GM12878 (cell line): ENCODE data around the gene UAP1. TPM values are rescaled to one million over a fixed set of nuclear protein-coding genes. Genes with fewer than 3 reads are reported as not detected.

ENCODE experiments used
- ATAC-seq: fragments of 200-7000 bp; cut with Tn5 transposase; 3 replicates; pipeline ENCODE4 v1.9.1; 2020; ENCODE audit warnings: mild to moderate bottlenecking, moderate library complexity
- BruUV-seq: library from RNA; stranded (reverse); fragments of 400-500 nt; replicated peaks from 2 replicates; lab custom pipeline; 2021; lab: Mats Ljungman, UMichigan
- CTCF ChIA-PET: fragments of 300-600 bp; sonication (Branson Sonifier 250); formaldehyde crosslinking; extraction: SDS; loops from one replicate; lab custom pipeline; 2021; ENCODE audit warnings: inconsistent platforms; lab: Yijun Ruan, JAX
- POLR2A ChIA-PET: fragments of 350-600 bp; formaldehyde crosslinking; extraction: SDS; loops from one replicate; lab custom pipeline; 2021; ENCODE audit warnings: inconsistent platforms; lab: Charles Lee
- RAD21 ChIA-PET: fragments of 300-600 bp; sonication (Branson Sonifier 250); formaldehyde crosslinking; loops from one replicate; lab custom pipeline; 2023; ENCODE audit warnings: antibody characterized with exemption; ENCODE audit not compliant: unreplicated experiment; lab: Charles Lee
- SMC1A ChIA-PET: fragments of 300-600 bp; sonication (Branson Sonifier 250); formaldehyde crosslinking; loops from one replicate; lab custom pipeline; 2023; ENCODE audit not compliant: unreplicated experiment, uncharacterized antibody; lab: Charles Lee
- DNase-seq: peaks from one replicate; pipeline ENCODE4 v3.0.0-alpha.2; 2011; ENCODE audit warnings: low read depth, low spot score
- FAIRE-seq: peaks from 3 replicates; lab custom pipeline; 2011; peaks lifted over from hg19 to GRCh38; lab: Jason Lieb, UNC
- H2AFZ ChIP-seq: 2 replicates; pipeline ENCODE4 v1.6.0; 2011; ENCODE audit warnings: low read depth, low read length, control low read depth; ENCODE audit not compliant: control insufficient read depth
- H3K27ac ChIP-seq: 2 replicates; pipeline ENCODE4 v1.5.1; 2011; ENCODE audit warnings: control low read depth; ENCODE audit not compliant: control insufficient read depth, insufficient read depth
- H3K27me3 ChIP-seq, 2 experiments: replicated peaks in 1 of 2; 2 replicates each; pipeline versions ENCODE4 v1.6.0 to v1.6.1; 2011; ENCODE audit warnings: low read length in 1 of 2; ENCODE audit not compliant: control insufficient read depth in 2 of 2, insufficient read depth in 2 of 2
- H3K36me3 ChIP-seq, 2 experiments: 2 replicates each; pipeline ENCODE4 v1.5.1; 2011; ENCODE audit warnings: low read length in 1 of 2; ENCODE audit not compliant: control insufficient read depth in 2 of 2, insufficient read depth in 2 of 2
- H3K4me1 ChIP-seq: 2 replicates; pipeline ENCODE4 v1.6.1; 2011; ENCODE audit warnings: mild to moderate bottlenecking, low read length, moderate library complexity, mixed read lengths; ENCODE audit not compliant: control insufficient read depth, insufficient read depth
- H3K4me2 ChIP-seq: 2 replicates; pipeline ENCODE4 v1.6.0; 2011; ENCODE audit warnings: control low read depth; ENCODE audit not compliant: control insufficient read depth, insufficient read depth
- H3K4me3 ChIP-seq: fragments of 200-600 bp; sonication (generic); 2 replicates; pipeline ENCODE4 v1.5.1; 2016
- H3K79me2 ChIP-seq: 2 replicates; pipeline ENCODE4 v1.6.0; 2011; ENCODE audit warnings: low read length; ENCODE audit not compliant: control insufficient read depth, insufficient read depth
- H3K9ac ChIP-seq: 2 replicates; pipeline ENCODE4 v1.8.0; 2011; ENCODE audit warnings: low read length, control low read depth, mixed read lengths; ENCODE audit not compliant: control insufficient read depth, insufficient read depth
- H3K9me3 ChIP-seq: replicated peaks from 3 replicates; pipeline ENCODE4 v1.5.1; 2011; ENCODE audit warnings: mild to moderate bottlenecking, low read length; ENCODE audit not compliant: control insufficient read depth, insufficient read depth
- H4K20me1 ChIP-seq: 2 replicates; pipeline ENCODE4 v1.6.0; 2011; ENCODE audit not compliant: control insufficient read depth, insufficient read depth
- BMI1 ChIP-seq: fragments of 450-650 bp; IDR thresholded peaks from 2 replicates; pipeline ENCODE4 v1.6.1; 2016; ENCODE audit warnings: mild to moderate bottlenecking, moderate library complexity, borderline replicate concordance
- GATAD2B ChIP-seq: fragments of 450-650 bp; conservative IDR thresholded peaks from 2 replicates; pipeline ENCODE4 v1.6.1; 2017; ENCODE audit warnings: low read depth, mild to moderate bottlenecking, moderate library complexity
- whole genome bisulfite sequencing: methylation state at CpG from one replicate; pipeline ENCODE4 v1.1.6; 2016; ENCODE audit warnings: low lambda C conversion rate; ENCODE audit not compliant: insufficient replicate concordance, insufficient coverage; ENCODE audit errors: missing lambda C conversion rate; 5-methylcytosine and 5-hydroxymethylcytosine counted together
- in situ Hi-C: fragments of 300-500 bp; cut with MboI; formaldehyde crosslinking; loops from 9 replicates; pipeline ENCODE4 v1.14.3; 2018; ENCODE audit warnings: mixed read lengths
- intact Hi-C: fragments of 100-400 bp; cut with micrococcal nuclease; formaldehyde crosslinking; loops from one replicate; pipeline ENCODE4 v1.14.2; 2022; ENCODE audit not compliant: unreplicated experiment
- polyA plus RNA-seq, 11 experiments: library from polyadenylated mRNA; depleted of rRNA in 4 of 11; unstranded in 6 of 11; stranded (reverse) in 5 of 11; fragments of >200 nt; fragmentation: Nextera tagmentation in 4 of 11; fragmentation: Illumina TruSeq in 1 of 11; extraction: Ambion mirVana in 4 of 11; extraction: Trizol in 1 of 11; gene quantifications; 1 replicate in 1 of 11; 2 replicates in 10 of 11; pipeline versions ENCODE4 v1.2.1 to v1.2.3, GENCODE V29; 2011 to 2016; ENCODE audit warnings: inconsistent platforms in 2 of 11, missing spikeins in 2 of 11, low read depth in 1 of 11
- small RNA-seq: library from RNA; depleted of rRNA; stranded (forward); fragments of <200 nt; gene quantifications from one replicate; pipeline ENCODE3, GENCODE V24; 2014
- total RNA-seq, 4 experiments: library from RNA; depleted of rRNA in 3 of 4; stranded (reverse); fragments of >200 nt in 3 of 4; fragmentation: Illumina TruSeq in 1 of 4; extraction: Trizol in 1 of 4; gene quantifications; 2 replicates each; pipeline versions ENCODE4 v1.2.1 to v1.2.3, GENCODE V29; 2013 to 2021
- TF ChIP-seq, protein P1 (sequence below): IDR thresholded peaks from 2 replicates; pipeline ENCODE4 v1.6.1; 2012; ENCODE audit warnings: improper control_type of control experiment, low read depth, low read length; ENCODE audit not compliant: insufficient replicate concordance

UAP1 gene
- total and polyA plus RNA-seq, 10 of the 15 experiments (the other 5 are each of a cell fraction or from before 2014, with no cell fraction given): 19.2 to 43.0 (median 30.7) TPM

DNA sequence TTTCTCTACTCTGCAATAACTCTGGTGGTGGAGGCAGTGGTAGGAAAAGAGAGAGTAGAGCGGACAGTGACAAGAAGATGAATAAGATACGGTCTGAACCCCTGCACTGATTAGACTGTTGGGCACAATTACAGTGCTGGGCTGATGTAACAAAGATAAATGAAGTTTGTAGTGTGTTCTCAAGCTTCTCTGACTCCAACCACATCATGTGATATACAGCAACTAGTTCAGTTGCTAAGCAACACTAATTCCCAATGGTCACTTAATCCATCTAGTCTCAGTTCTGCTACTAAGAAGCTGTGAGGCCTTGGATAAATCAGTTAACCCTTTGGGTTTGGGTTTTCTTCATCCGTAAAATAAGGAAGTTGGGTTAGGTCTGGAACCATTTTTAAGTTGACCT, 88.1 kb downstream of the UAP1 start:
- no TSS peak for BruUV-seq
- no peaks in the 10 kb centered on the region for H3K79me2 ChIP-seq
- ATAC-seq: no peak
- H2AFZ ChIP-seq: no peak overlapping the region
- H4K20me1 ChIP-seq: no peaks in the 10 kb centered on the region
- no peak overlapping the region for H3K4me2 ChIP-seq
- no peaks in the 10 kb centered on the region for H3K9me3 ChIP-seq
- WGBS: 64% methylated on average over 3 of the region's 3 CpGs
- FAIRE-seq: no peak
- no peak overlapping the region for H3K9ac ChIP-seq
- H3K27ac ChIP-seq: no peak overlapping the region
- ChIA-PET CTCF (interaction anchor here (0.6 to 1.5 kb wide), 2 partner anchors 9 to 227 kb away, joined by 3 to 4 read pairs; no protein-coding TSS in a partner anchor), POLR2A (interaction anchor here (1.1 kb wide), 1 partner anchor 17 kb away, joined by 4 read pairs; no protein-coding TSS in a partner anchor), SMC1A (interaction anchor here (0.7 to 1.4 kb wide), 5 partner anchors 12 to 36 kb away, joined by 3 to 5 read pairs (median 3); partner anchors contain the start of gene DDR2), RAD21 (interaction anchor here (1.0 kb wide), 1 partner anchor 50 kb away, joined by 3 read pairs; no protein-coding TSS in a partner anchor)
- no peaks in the 10 kb centered on the region for H3K4me1 ChIP-seq
- TF ChIP-seq BMI1 (peak; percentile 66), GATAD2B (no peak)
- TF ChIP-seq, protein P1, sequence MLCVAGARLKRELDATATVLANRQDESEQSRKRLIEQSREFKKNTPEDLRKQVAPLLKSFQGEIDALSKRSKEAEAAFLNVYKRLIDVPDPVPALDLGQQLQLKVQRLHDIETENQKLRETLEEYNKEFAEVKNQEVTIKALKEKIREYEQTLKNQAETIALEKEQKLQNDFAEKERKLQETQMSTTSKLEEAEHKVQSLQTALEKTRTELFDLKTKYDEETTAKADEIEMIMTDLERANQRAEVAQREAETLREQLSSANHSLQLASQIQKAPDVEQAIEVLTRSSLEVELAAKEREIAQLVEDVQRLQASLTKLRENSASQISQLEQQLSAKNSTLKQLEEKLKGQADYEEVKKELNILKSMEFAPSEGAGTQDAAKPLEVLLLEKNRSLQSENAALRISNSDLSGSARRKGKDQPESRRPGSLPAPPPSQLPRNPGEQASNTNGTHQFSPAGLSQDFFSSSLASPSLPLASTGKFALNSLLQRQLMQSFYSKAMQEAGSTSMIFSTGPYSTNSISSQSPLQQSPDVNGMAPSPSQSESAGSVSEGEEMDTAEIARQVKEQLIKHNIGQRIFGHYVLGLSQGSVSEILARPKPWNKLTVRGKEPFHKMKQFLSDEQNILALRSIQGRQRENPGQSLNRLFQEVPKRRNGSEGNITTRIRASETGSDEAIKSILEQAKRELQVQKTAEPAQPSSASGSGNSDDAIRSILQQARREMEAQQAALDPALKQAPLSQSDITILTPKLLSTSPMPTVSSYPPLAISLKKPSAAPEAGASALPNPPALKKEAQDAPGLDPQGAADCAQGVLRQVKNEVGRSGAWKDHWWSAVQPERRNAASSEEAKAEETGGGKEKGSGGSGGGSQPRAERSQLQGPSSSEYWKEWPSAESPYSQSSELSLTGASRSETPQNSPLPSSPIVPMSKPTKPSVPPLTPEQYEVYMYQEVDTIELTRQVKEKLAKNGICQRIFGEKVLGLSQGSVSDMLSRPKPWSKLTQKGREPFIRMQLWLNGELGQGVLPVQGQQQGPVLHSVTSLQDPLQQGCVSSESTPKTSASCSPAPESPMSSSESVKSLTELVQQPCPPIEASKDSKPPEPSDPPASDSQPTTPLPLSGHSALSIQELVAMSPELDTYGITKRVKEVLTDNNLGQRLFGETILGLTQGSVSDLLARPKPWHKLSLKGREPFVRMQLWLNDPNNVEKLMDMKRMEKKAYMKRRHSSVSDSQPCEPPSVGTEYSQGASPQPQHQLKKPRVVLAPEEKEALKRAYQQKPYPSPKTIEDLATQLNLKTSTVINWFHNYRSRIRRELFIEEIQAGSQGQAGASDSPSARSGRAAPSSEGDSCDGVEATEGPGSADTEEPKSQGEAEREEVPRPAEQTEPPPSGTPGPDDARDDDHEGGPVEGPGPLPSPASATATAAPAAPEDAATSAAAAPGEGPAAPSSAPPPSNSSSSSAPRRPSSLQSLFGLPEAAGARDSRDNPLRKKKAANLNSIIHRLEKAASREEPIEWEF: no peak
- H3K4me3 ChIP-seq: no peak overlapping the region
- no peak for DNase-seq
- no peaks in the 10 kb centered on the region for H3K36me3 ChIP-seq
- intact Hi-C loops: no loop called here
- no peaks in the 10 kb centered on the region for H3K27me3 ChIP-seq
- in situ Hi-C loops: no loop called here

Small RNA genes lying within 50 kb of the gene (small RNA-seq; reads per million reads assigned to genes)
- not detected for gene UQCRBP2

Other genes with a start within 250 kb of the UAP1 start
- not detected in 2 replicates for gene SPATA46, start 184.9 kb upstream of the UAP1 start, total RNA-seq (2014; rRNA removed)
- not detected in 2 replicates for gene SPATA46, start 184.9 kb upstream of the UAP1 start, total RNA-seq (2014; rRNA removed; fragmentation: Illumina TruSeq; extraction: Trizol)
- gene SPATA46, start 184.9 kb upstream of the UAP1 start, total RNA-seq (2021): not detected in 2 replicates
- gene SPATA46, start 184.9 kb upstream of the UAP1 start, polyA plus RNA-seq (2011; rRNA removed): not detected in 2 replicates
- gene SPATA46, start 184.9 kb upstream of the UAP1 start, polyA plus RNA-seq (2014; fragmentation: Illumina TruSeq; extraction: Trizol): not detected in 2 replicates
- gene SPATA46, start 184.9 kb upstream of the UAP1 start, polyA plus RNA-seq (2014; fragmentation: Nextera tagmentation; extraction: Ambion mirVana): not detected
- not detected in 2 replicates for gene SPATA46, start 184.9 kb upstream of the UAP1 start, polyA plus RNA-seq (2014; rRNA removed)
- not detected for gene SPATA46, start 184.9 kb upstream of the UAP1 start, polyA plus RNA-seq (2016; fragmentation: Nextera tagmentation; extraction: Ambion mirVana)
- gene C1orf226, start 180.0 kb upstream of the UAP1 start, total RNA-seq (2014; rRNA removed): not detected in 2 replicates
- gene C1orf226, start 180.0 kb upstream of the UAP1 start, total RNA-seq (2014; rRNA removed; fragmentation: Illumina TruSeq; extraction: Trizol): not detected in 2 replicates
- gene C1orf226, start 180.0 kb upstream of the UAP1 start, total RNA-seq (2021): not detected in 2 replicates
- not detected in 2 replicates for gene C1orf226, start 180.0 kb upstream of the UAP1 start, polyA plus RNA-seq (2011; rRNA removed)
- not detected in 2 replicates for gene C1orf226, start 180.0 kb upstream of the UAP1 start, polyA plus RNA-seq (2014; fragmentation: Illumina TruSeq; extraction: Trizol)
- gene C1orf226, start 180.0 kb upstream of the UAP1 start, polyA plus RNA-seq (2014; fragmentation: Nextera tagmentation; extraction: Ambion mirVana): not detected
- not detected in 2 replicates for gene C1orf226, start 180.0 kb upstream of the UAP1 start, polyA plus RNA-seq (2014; rRNA removed)
- gene C1orf226, start 180.0 kb upstream of the UAP1 start, polyA plus RNA-seq (2016; fragmentation: Nextera tagmentation; extraction: Ambion mirVana): not detected
- gene SH2D1B, start 149.6 kb upstream of the UAP1 start, total RNA-seq (2014; rRNA removed): not detected in 2 replicates
- gene SH2D1B, start 149.6 kb upstream of the UAP1 start, total RNA-seq (2014; rRNA removed; fragmentation: Illumina TruSeq; extraction: Trizol): not detected in 2 replicates
- gene SH2D1B, start 149.6 kb upstream of the UAP1 start, total RNA-seq (2021): not detected in 2 replicates
- 0.18 and 0.20 TPM in 2 replicates for gene SH2D1B, start 149.6 kb upstream of the UAP1 start, polyA plus RNA-seq (2011; rRNA removed)
- gene SH2D1B, start 149.6 kb upstream of the UAP1 start, polyA plus RNA-seq (2014; fragmentation: Illumina TruSeq; extraction: Trizol): 0.08 TPM in 1 of 2 replicates, not detected in the other
- not detected for gene SH2D1B, start 149.6 kb upstream of the UAP1 start, polyA plus RNA-seq (2014; fragmentation: Nextera tagmentation; extraction: Ambion mirVana)
- not detected in 2 replicates for gene SH2D1B, start 149.6 kb upstream of the UAP1 start, polyA plus RNA-seq (2014; rRNA removed)
- gene SH2D1B, start 149.6 kb upstream of the UAP1 start, polyA plus RNA-seq (2016; fragmentation: Nextera tagmentation; extraction: Ambion mirVana): not detected
- gene UHMK1, start 63.9 kb upstream of the UAP1 start, total RNA-seq (2014; rRNA removed): 37.2 and 48.3 TPM in 2 replicates
- gene UHMK1, start 63.9 kb upstream of the UAP1 start, total RNA-seq (2014; rRNA removed; fragmentation: Illumina TruSeq; extraction: Trizol): 42.4 and 43.3 TPM in 2 replicates
- 30.3 and 31.8 TPM in 2 replicates for gene UHMK1, start 63.9 kb upstream of the UAP1 start, total RNA-seq (2021)
- 52.7 and 83.5 TPM in 2 replicates for gene UHMK1, start 63.9 kb upstream of the UAP1 start, polyA plus RNA-seq (2011; rRNA removed)
- gene UHMK1, start 63.9 kb upstream of the UAP1 start, polyA plus RNA-seq (2014; fragmentation: Illumina TruSeq; extraction: Trizol): 28.2 and 36.4 TPM in 2 replicates
- 10 to 100 TPM in 1 of 2 experiments, 1 to 10 TPM in 1; 5.7 to 12.9 TPM for gene UHMK1, start 63.9 kb upstream of the UAP1 start, polyA plus RNA-seq (2014; fragmentation: Nextera tagmentation; extraction: Ambion mirVana)
- 16.4 and 18.9 TPM in 2 replicates for gene UHMK1, start 63.9 kb upstream of the UAP1 start, polyA plus RNA-seq (2014; rRNA removed)
- 10 to 100 TPM; 20.0 to 28.4 TPM for gene UHMK1, start 63.9 kb upstream of the UAP1 start, polyA plus RNA-seq (2016; fragmentation: Nextera tagmentation; extraction: Ambion mirVana)
- gene DDR2, start 70.7 kb downstream of the UAP1 start, total RNA-seq (2014; rRNA removed): 6.6 and 7.4 TPM in 2 replicates
- 4.8 and 5.1 TPM in 2 replicates for gene DDR2, start 70.7 kb downstream of the UAP1 start, total RNA-seq (2014; rRNA removed; fragmentation: Illumina TruSeq; extraction: Trizol)
- gene DDR2, start 70.7 kb downstream of the UAP1 start, total RNA-seq (2021): 8.4 and 8.8 TPM in 2 replicates
- 4.9 and 6.2 TPM in 2 replicates for gene DDR2, start 70.7 kb downstream of the UAP1 start, polyA plus RNA-seq (2011; rRNA removed)
- gene DDR2, start 70.7 kb downstream of the UAP1 start, polyA plus RNA-seq (2014; fragmentation: Illumina TruSeq; extraction: Trizol): 5.8 and 6.4 TPM in 2 replicates
- 1 to 10 TPM; 1.9 to 2.8 TPM for gene DDR2, start 70.7 kb downstream of the UAP1 start, polyA plus RNA-seq (2014; fragmentation: Nextera tagmentation; extraction: Ambion mirVana)
- 3.6 and 5.7 TPM in 2 replicates for gene DDR2, start 70.7 kb downstream of the UAP1 start, polyA plus RNA-seq (2014; rRNA removed)
- 1 to 10 TPM; 5.2 to 6.3 TPM for gene DDR2, start 70.7 kb downstream of the UAP1 start, polyA plus RNA-seq (2016; fragmentation: Nextera tagmentation; extraction: Ambion mirVana)
- gene HSD17B7, start 229.0 kb downstream of the UAP1 start, total RNA-seq (2014; rRNA removed): 42.1 and 53.2 TPM in 2 replicates
- 34.5 and 36.2 TPM in 2 replicates for gene HSD17B7, start 229.0 kb downstream of the UAP1 start, total RNA-seq (2014; rRNA removed; fragmentation: Illumina TruSeq; extraction: Trizol)
- gene HSD17B7, start 229.0 kb downstream of the UAP1 start, total RNA-seq (2021): 27.0 and 35.1 TPM in 2 replicates
- gene HSD17B7, start 229.0 kb downstream of the UAP1 start, polyA plus RNA-seq (2011; rRNA removed): 84.1 and 88.1 TPM in 2 replicates
- 35.7 and 42.2 TPM in 2 replicates for gene HSD17B7, start 229.0 kb downstream of the UAP1 start, polyA plus RNA-seq (2014; fragmentation: Illumina TruSeq; extraction: Trizol)
- 10 to 100 TPM; 37.2 to 45.6 TPM for gene HSD17B7, start 229.0 kb downstream of the UAP1 start, polyA plus RNA-seq (2014; fragmentation: Nextera tagmentation; extraction: Ambion mirVana)
- gene HSD17B7, start 229.0 kb downstream of the UAP1 start, polyA plus RNA-seq (2014; rRNA removed): 34.6 and 36.9 TPM in 2 replicates
- gene HSD17B7, start 229.0 kb downstream of the UAP1 start, polyA plus RNA-seq (2016; fragmentation: Nextera tagmentation; extraction: Ambion mirVana): 10 to 100 TPM; 32.9 to 35.2 TPM